WTC11 (cell line): ENCODE data around the gene TNFAIP8L1. TPM values are rescaled to one million over a fixed set of nuclear protein-coding genes. Genes with fewer than 3 reads are reported as not detected.

Source experiments
- ATAC-seq: fragments of 200-7000 bp; cut with Tn5 transposase; 2 replicates; pipeline ENCODE4 v1.10.0; 2021; ENCODE audit warnings: mild to moderate bottlenecking, moderate library complexity
- CTCF ChIA-PET: fragments of 300-600 bp; sonication (Branson Sonifier 250); formaldehyde crosslinking; loops from one replicate; lab custom pipeline; 2021; ENCODE audit warnings: antibody characterized with exemption; lab: Charles Lee
- POLR2A ChIA-PET: fragments of 350-600 bp; sonication (Branson Sonifier 250); formaldehyde crosslinking; loops from one replicate; lab custom pipeline; 2021; ENCODE audit warnings: antibody characterized with exemption; lab: Charles Lee
- DNase-seq: peaks from one replicate; pipeline ENCODE4 v3.0.0; 2021; ENCODE audit warnings: low spot score
- H3K27ac Mint-ChIP-seq: 2 replicates; pipeline ENCODE4 v1.8.0; 2021; ENCODE audit warnings: mixed read lengths
- H3K27me3 Mint-ChIP-seq: 2 replicates; pipeline ENCODE4 v1.8.0; 2021; ENCODE audit warnings: low read depth, mild to moderate bottlenecking, moderate library complexity, mixed read lengths
- H3K36me3 Mint-ChIP-seq: 2 replicates; pipeline ENCODE4 v1.8.0; 2021; ENCODE audit warnings: mixed read lengths
- H3K4me1 Mint-ChIP-seq: 2 replicates; pipeline ENCODE4 v1.8.0; 2022; ENCODE audit warnings: mixed read lengths
- H3K4me3 Mint-ChIP-seq: 2 replicates; pipeline ENCODE4 v1.8.0; 2021; ENCODE audit warnings: mild to moderate bottlenecking, moderate library complexity, mixed read lengths
- H3K9me3 Mint-ChIP-seq: 2 replicates; pipeline ENCODE4 v1.8.0; 2021; ENCODE audit warnings: mixed read lengths
- AFF4 ChIP-seq: sonication (generic); formaldehyde crosslinking; IDR thresholded peaks from 2 replicates; pipeline ENCODE4 v1.8.1; 2023; ENCODE audit warnings: mild to moderate bottlenecking, missing genetic modification reagents, borderline replicate concordance
- ATF1 ChIP-seq: sonication (generic); formaldehyde crosslinking; IDR thresholded peaks from 2 replicates; pipeline ENCODE4 v1.8.1; 2023; ENCODE audit warnings: mild to moderate bottlenecking, moderate library complexity, missing genetic modification reagents
- ATF3 ChIP-seq: sonication (generic); formaldehyde crosslinking; conservative IDR thresholded peaks from 2 replicates; pipeline ENCODE4 v1.8.1; 2022; ENCODE audit warnings: mild to moderate bottlenecking, missing genetic modification reagents
- E2F5 ChIP-seq: sonication (generic); formaldehyde crosslinking; IDR thresholded peaks from 2 replicates; pipeline ENCODE4 v1.8.1; 2022; ENCODE audit warnings: mild to moderate bottlenecking, moderate library complexity, missing genetic modification reagents
- ERG ChIP-seq: fragments of 250-450 bp; sonication (Bioruptor Pico); IDR thresholded peaks from 2 replicates; pipeline ENCODE4 v1.8.0; 2021; ENCODE audit warnings: mild to moderate bottlenecking
- ETV6 ChIP-seq: sonication (generic); formaldehyde crosslinking; IDR thresholded peaks from 2 replicates; pipeline ENCODE4 v1.8.1; 2022; ENCODE audit warnings: mild to moderate bottlenecking, missing genetic modification reagents
- FOXP4 ChIP-seq: sonication (generic); formaldehyde crosslinking; IDR thresholded peaks from 2 replicates; pipeline ENCODE4 v1.8.0; 2022; ENCODE audit warnings: mild to moderate bottlenecking, missing genetic modification reagents
- GRHL2 ChIP-seq: fragments of 250-450 bp; sonication (Bioruptor Pico); IDR thresholded peaks from 2 replicates; pipeline ENCODE4 v1.8.0; 2022; ENCODE audit warnings: mild to moderate bottlenecking, moderate library complexity; ENCODE audit not compliant: insufficient replicate concordance, severe bottlenecking
- IRF1 ChIP-seq: sonication (generic); formaldehyde crosslinking; IDR thresholded peaks from 2 replicates; pipeline ENCODE4 v1.8.0; 2023; ENCODE audit warnings: missing genetic modification reagents
- MLX ChIP-seq: sonication (generic); formaldehyde crosslinking; IDR thresholded peaks from 2 replicates; pipeline ENCODE4 v1.8.1; 2023; ENCODE audit warnings: mild to moderate bottlenecking, missing genetic modification reagents, moderate library complexity
- MYBL2 ChIP-seq: sonication (generic); formaldehyde crosslinking; IDR thresholded peaks from 2 replicates; pipeline ENCODE4 v1.8.1; 2023; ENCODE audit warnings: mild to moderate bottlenecking, moderate library complexity, missing genetic modification reagents
- PRRX2 ChIP-seq: fragments of 250-450 bp; sonication (Bioruptor Pico); IDR thresholded peaks from 2 replicates; pipeline ENCODE4 v1.8.0; 2021; ENCODE audit warnings: mild to moderate bottlenecking
- SP1 ChIP-seq: sonication (generic); formaldehyde crosslinking; conservative IDR thresholded peaks from 2 replicates; pipeline ENCODE4 v1.8.1; 2022; ENCODE audit warnings: missing genetic modification reagents
- TEAD4 ChIP-seq: sonication (generic); formaldehyde crosslinking; IDR thresholded peaks from 2 replicates; pipeline ENCODE4 v1.8.0; 2022; ENCODE audit warnings: mild to moderate bottlenecking, missing genetic modification reagents
- TP53 ChIP-seq: sonication (generic); formaldehyde crosslinking; IDR thresholded peaks from 2 replicates; pipeline ENCODE4 v1.8.1; 2023; ENCODE audit warnings: mild to moderate bottlenecking, missing genetic modification reagents
- USF1 ChIP-seq: sonication (generic); formaldehyde crosslinking; IDR thresholded peaks from 2 replicates; pipeline ENCODE4 v1.8.0; 2022; ENCODE audit warnings: mild to moderate bottlenecking, missing genetic modification reagents
- ZBTB43 ChIP-seq: sonication (generic); formaldehyde crosslinking; IDR thresholded peaks from 2 replicates; pipeline ENCODE4 v1.8.1; 2023; ENCODE audit warnings: mild to moderate bottlenecking, missing genetic modification reagents
- ZMAT4 ChIP-seq: fragments of 250-450 bp; sonication (Bioruptor Pico); IDR thresholded peaks from 2 replicates; pipeline ENCODE4 v1.9.0; 2021; ENCODE audit warnings: mild to moderate bottlenecking
- ZNF232 ChIP-seq: sonication (generic); formaldehyde crosslinking; IDR thresholded peaks from 2 replicates; pipeline ENCODE4 v1.8.0; 2022; ENCODE audit warnings: mild to moderate bottlenecking, missing genetic modification reagents
- ZNF317 ChIP-seq: sonication (generic); formaldehyde crosslinking; IDR thresholded peaks from 2 replicates; pipeline ENCODE4 v1.8.1; 2023; ENCODE audit warnings: low read depth, mild to moderate bottlenecking, moderate library complexity, missing genetic modification reagents, borderline replicate concordance
- ZNF416 ChIP-seq: fragments of 250-450 bp; sonication (Bioruptor Pico); IDR thresholded peaks from 2 replicates; pipeline ENCODE4 v1.9.0; 2021; ENCODE audit warnings: mild to moderate bottlenecking, inconsistent platforms
- ZNF671 ChIP-seq: fragments of 250-450 bp; sonication (Bioruptor Pico); IDR thresholded peaks from 2 replicates; pipeline ENCODE4 v1.8.0; 2021; ENCODE audit warnings: mild to moderate bottlenecking
- total RNA-seq: library from RNA; stranded (reverse); gene quantifications from 3 replicates; pipeline ENCODE4 v1.2.3, GENCODE V29; 2021

Gene TNFAIP8L1
- total RNA-seq, 1 experiment from 2014 or later, result 8.7 TPM

- DNase-seq (no peak), ATAC-seq (no peak)
- no peaks in the 10 kb centered on the region for H3K9me3 Mint-ChIP-seq
- H3K4me1 Mint-ChIP-seq, result no peaks in the 10 kb centered on the region
- TF ChIP-seq ZNF416 (CRISPR knock-in tag) (no peak), IRF1 (CRISPR knock-in tag) (no peak), SP1 (CRISPR knock-in tag) (no peak), ERG (no peak), ZNF671 (CRISPR knock-in tag) (no peak), ETV6 (CRISPR knock-in tag) (no peak)
- TF ChIP-seq, all 79 proteins: peak for 0
- POLR2A ChIA-PET, result no interaction called here
- Mint-ChIP-seq H3K27ac (peak overlapping the region; percentile 29; the same call in 1 of the 2 replicates), H3K36me3 (peaks cover 43% of the 10 kb centered on the region), H3K27me3 (no peaks in the 10 kb centered on the region), H3K4me3 (no peak overlapping the region)
- CTCF ChIA-PET, result no interaction called here
These were observed 58.0 kb downstream of the TNFAIP8L1 start for GRCh38 chr19:4697304-4697703.

GRCh38 chr19:4699826-4700692, 60.7 kb downstream of the TNFAIP8L1 start:
- DNase-seq, result no peak
- no peak for TF ChIP-seq ATF3 (CRISPR knock-in tag)
- TF ChIP-seq FOXP4 (CRISPR knock-in tag), result no peak
- TF ChIP-seq ZBTB43 (CRISPR knock-in tag), result no peak
- no peak for TF ChIP-seq PRRX2 (CRISPR knock-in tag)
- TF ChIP-seq ZMAT4 (CRISPR knock-in tag), result no peak
- no peak for TF ChIP-seq ATF1
- no peak for TF ChIP-seq AFF4 (CRISPR knock-in tag)
- no peak for TF ChIP-seq ZNF232 (CRISPR knock-in tag)
- TF ChIP-seq E2F5 (CRISPR knock-in tag), result no peak
- no peak for TF ChIP-seq TP53 (CRISPR knock-in tag)
- TF ChIP-seq GRHL2 (CRISPR knock-in tag), result no peak
- TF ChIP-seq USF1, result no peak
- TF ChIP-seq TEAD4, result no peak
- no peak for TF ChIP-seq MLX (CRISPR knock-in tag)
- no peak for TF ChIP-seq ZNF317 (CRISPR knock-in tag)
- TF ChIP-seq MYBL2 (CRISPR knock-in tag), result no peak

More at GRCh38 chr19:4699826-4700692, 60.7 kb downstream of the TNFAIP8L1 start:
- ChIA-PET POLR2A (no interaction called here), CTCF (interaction anchor here (0.9 to 1.4 kb wide), 2 partner anchors 17 to 23 kb away, joined by 3 to 4 read pairs; no protein-coding TSS in a partner anchor)
- Mint-ChIP-seq H3K36me3 (peaks cover 31% of the 10 kb centered on the region), H3K27me3 (no peaks in the 10 kb centered on the region), H3K9me3 (no peaks in the 10 kb centered on the region), H3K4me3 (no peak overlapping the region), H3K27ac (no peak overlapping the region), H3K4me1 (no peaks in the 10 kb centered on the region)
- ATAC-seq, result no peak
